ENCODE measurements around the gene TBCD. TPM values are rescaled to one million over a fixed set of nuclear protein-coding genes. Genes with fewer than 3 reads are reported as not detected.

TBCD gene
- total RNA-seq, 1 experiment from 2014 or later = 94.6 TPM

DNA sequence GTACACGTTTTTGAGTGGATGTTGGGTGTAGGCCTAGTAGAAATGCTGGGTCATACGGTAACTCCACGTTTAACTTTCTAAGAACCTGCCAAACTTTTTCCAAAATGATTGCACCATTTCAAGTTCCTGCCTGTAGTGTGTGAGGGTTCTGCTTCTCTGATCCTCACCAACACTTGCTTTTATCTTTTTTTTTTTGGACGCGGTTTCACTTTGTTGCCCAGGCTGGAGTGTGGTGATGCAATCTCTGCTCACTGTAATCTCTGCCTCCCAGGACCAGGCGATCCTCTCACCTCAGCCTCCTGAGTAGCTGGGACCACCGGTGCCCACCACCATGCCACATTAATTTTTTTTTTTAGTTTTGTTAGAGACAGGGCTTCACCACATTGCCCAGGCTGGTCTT is 64.5 kb downstream of the TBCD start:
- no peaks in the 10 kb centered on the region for H3K9me3 ChIP-seq
- ChIA-PET POLR2A (no interaction called here), CTCF (no interaction called here)
- H3K4me1 ChIP-seq = no peaks in the 10 kb centered on the region
- H3K4me1 Mint-ChIP-seq (ENCODE audit: low read depth, unreplicated experiment) = no peaks in the 10 kb centered on the region
- intact Hi-C loops (cut with micrococcal nuclease; ENCODE audit: unreplicated experiment) = no loop called here
- no peak for DNase-seq
- H3K4me3 Mint-ChIP-seq (ENCODE audit: unreplicated experiment) = no peak overlapping the region
- peaks cover 26% of the 10 kb centered on the region for H3K36me3 Mint-ChIP-seq (ENCODE audit: insufficient read depth, unreplicated experiment)
- H3K27ac Mint-ChIP-seq (ENCODE audit: unreplicated experiment) = no peak overlapping the region
- H3K36me3 ChIP-seq (ENCODE audit: control insufficient read depth, insufficient read depth, low read length) = peaks cover 2% of the 10 kb centered on the region
- H3K4me3 ChIP-seq (ENCODE audit: low read depth, low read length) = no peak overlapping the region
- H3K9me3 Mint-ChIP-seq (ENCODE audit: unreplicated experiment) = peaks cover 9% of the 10 kb centered on the region
- TF ChIP-seq, protein P1, sequence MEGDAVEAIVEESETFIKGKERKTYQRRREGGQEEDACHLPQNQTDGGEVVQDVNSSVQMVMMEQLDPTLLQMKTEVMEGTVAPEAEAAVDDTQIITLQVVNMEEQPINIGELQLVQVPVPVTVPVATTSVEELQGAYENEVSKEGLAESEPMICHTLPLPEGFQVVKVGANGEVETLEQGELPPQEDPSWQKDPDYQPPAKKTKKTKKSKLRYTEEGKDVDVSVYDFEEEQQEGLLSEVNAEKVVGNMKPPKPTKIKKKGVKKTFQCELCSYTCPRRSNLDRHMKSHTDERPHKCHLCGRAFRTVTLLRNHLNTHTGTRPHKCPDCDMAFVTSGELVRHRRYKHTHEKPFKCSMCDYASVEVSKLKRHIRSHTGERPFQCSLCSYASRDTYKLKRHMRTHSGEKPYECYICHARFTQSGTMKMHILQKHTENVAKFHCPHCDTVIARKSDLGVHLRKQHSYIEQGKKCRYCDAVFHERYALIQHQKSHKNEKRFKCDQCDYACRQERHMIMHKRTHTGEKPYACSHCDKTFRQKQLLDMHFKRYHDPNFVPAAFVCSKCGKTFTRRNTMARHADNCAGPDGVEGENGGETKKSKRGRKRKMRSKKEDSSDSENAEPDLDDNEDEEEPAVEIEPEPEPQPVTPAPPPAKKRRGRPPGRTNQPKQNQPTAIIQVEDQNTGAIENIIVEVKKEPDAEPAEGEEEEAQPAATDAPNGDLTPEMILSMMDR (IDR thresholded peaks at IDR 0.05; ENCODE audit: insufficient read depth in 1 of 2, low read depth in 1 of 2, low read length in 1 of 2, severe bottlenecking in 1 of 2, unreplicated experiment in 1 of 2) = no peak
- no peaks in the 10 kb centered on the region for H3K27me3 Mint-ChIP-seq (ENCODE audit: insufficient read depth, unreplicated experiment)
- no TSS peak for BruUV-seq (replicated peaks)
- no peaks in the 10 kb centered on the region for H3K27me3 ChIP-seq (replicated peaks; ENCODE audit: control insufficient read depth, insufficient read depth, low read length)

- Histone ChIP-seq H3K27me3 (replicated peaks; ENCODE audit: control insufficient read depth, insufficient read depth, low read length) (no peaks in the 10 kb centered on the region), H3K4me1 (no peaks in the 10 kb centered on the region), H3K4me3 (ENCODE audit: low read depth, low read length) (no peak overlapping the region), H3K36me3 (ENCODE audit: control insufficient read depth, insufficient read depth, low read length) (peaks cover 2% of the 10 kb centered on the region), H3K9me3 (no peaks in the 10 kb centered on the region)
- intact Hi-C loops (cut with micrococcal nuclease; ENCODE audit: unreplicated experiment) = no loop called here
- ChIA-PET POLR2A (no interaction called here), CTCF (interaction anchor here (0.6 kb wide), 1 partner anchor 38 kb away, joined by 3 read pairs; no protein-coding TSS in a partner anchor)
- TF ChIP-seq, protein P1 (IDR thresholded peaks at IDR 0.05; ENCODE audit: insufficient read depth in 1 of 2, low read depth in 1 of 2, low read length in 1 of 2, severe bottlenecking in 1 of 2, unreplicated experiment in 1 of 2) = no peak
- Mint-ChIP-seq H3K27me3 (ENCODE audit: insufficient read depth, unreplicated experiment) (no peaks in the 10 kb centered on the region), H3K4me3 (ENCODE audit: unreplicated experiment) (no peak overlapping the region), H3K9me3 (ENCODE audit: unreplicated experiment) (peaks cover 9% of the 10 kb centered on the region), H3K27ac (ENCODE audit: unreplicated experiment) (no peak overlapping the region), H3K36me3 (ENCODE audit: insufficient read depth, unreplicated experiment) (peaks cover 26% of the 10 kb centered on the region), H3K4me1 (ENCODE audit: low read depth, unreplicated experiment) (no peaks in the 10 kb centered on the region)
- DNase-seq = no peak
- no TSS peak for BruUV-seq (replicated peaks)
Observed at GRCh38 chr17:82817947-82818346, 66.1 kb downstream of the TBCD start.

DNA sequence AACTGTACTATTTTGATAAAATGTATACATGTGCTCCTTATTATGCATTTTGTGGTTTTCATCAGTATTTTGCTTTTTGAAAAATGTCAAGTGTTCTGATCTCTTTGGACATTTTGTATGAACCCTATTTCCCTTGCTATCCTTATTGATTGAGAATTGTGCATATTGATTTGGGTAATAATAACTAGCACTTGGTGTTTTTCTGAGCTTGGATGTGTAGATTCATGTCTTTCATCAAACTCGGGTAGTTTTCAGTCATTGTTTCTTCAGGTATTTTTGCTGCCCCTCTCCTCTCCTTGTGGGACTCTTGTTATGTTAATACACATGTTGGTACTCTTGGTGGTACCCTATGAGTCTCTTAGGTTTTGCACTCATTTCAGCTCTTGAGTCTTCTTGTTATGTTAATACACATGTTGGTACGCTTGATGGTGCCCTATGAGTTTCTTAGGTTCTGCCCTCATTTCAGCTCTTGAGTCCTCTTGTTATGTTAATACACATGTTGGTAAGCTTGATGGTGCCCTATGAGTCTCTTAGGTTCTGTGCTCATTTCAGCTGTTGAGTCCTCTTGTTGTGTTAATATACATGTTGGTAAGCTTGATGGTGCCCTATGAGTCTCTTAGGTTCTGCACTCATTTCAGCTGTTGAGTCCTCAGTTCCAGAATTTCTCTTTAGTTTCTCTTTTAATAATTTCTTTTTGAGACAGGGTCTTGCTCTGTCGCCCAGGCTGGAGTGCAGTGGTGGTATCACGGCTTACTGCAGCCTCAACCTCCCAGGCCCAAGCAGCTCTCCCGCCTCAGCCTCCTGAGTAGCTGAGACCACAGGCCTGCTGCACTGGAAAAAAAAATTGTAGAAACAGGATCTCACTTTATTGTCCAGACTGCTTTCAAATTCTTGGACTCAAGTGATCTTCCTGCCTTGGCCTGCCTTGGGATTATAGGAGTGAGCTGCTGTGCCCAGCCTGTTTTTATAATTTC is 68.7 kb downstream of the TBCD start:
- H3K27me3 ChIP-seq (replicated peaks; ENCODE audit: control insufficient read depth, insufficient read depth, low read length) = no peaks in the 10 kb centered on the region
- no peak overlapping the region for H3K4me3 ChIP-seq (ENCODE audit: low read depth, low read length)
- H3K36me3 Mint-ChIP-seq (ENCODE audit: insufficient read depth, unreplicated experiment) = peaks cover 26% of the 10 kb centered on the region
- H3K27ac Mint-ChIP-seq (ENCODE audit: unreplicated experiment) = no peak overlapping the region
- CTCF ChIA-PET = no interaction called here
- TF ChIP-seq, protein P1 (IDR thresholded peaks at IDR 0.05; ENCODE audit: insufficient read depth in 1 of 2, low read depth in 1 of 2, low read length in 1 of 2, severe bottlenecking in 1 of 2, unreplicated experiment in 1 of 2) = no peak
- H3K4me1 ChIP-seq = no peaks in the 10 kb centered on the region
- BruUV-seq (replicated peaks) = no TSS peak
- H3K9me3 ChIP-seq = no peaks in the 10 kb centered on the region
- POLR2A ChIA-PET = no interaction called here
- H3K36me3 ChIP-seq (ENCODE audit: control insufficient read depth, insufficient read depth, low read length) = peaks cover 2% of the 10 kb centered on the region
- DNase-seq = no peak
- intact Hi-C loops (cut with micrococcal nuclease; ENCODE audit: unreplicated experiment) = no loop called here
- H3K4me1 Mint-ChIP-seq (ENCODE audit: low read depth, unreplicated experiment) = no peaks in the 10 kb centered on the region
- no peak overlapping the region for H3K4me3 Mint-ChIP-seq (ENCODE audit: unreplicated experiment)
- H3K27me3 Mint-ChIP-seq (ENCODE audit: insufficient read depth, unreplicated experiment) = no peaks in the 10 kb centered on the region
- peaks cover 9% of the 10 kb centered on the region for H3K9me3 Mint-ChIP-seq (ENCODE audit: unreplicated experiment)

Data from Caco-2 (cell line).